GM18502 (cell line): ENCODE data around the gene ERG.

Source experiments
- ATAC-seq: cut with Tn5 transposase; IDR thresholded peaks from one replicate; pipeline ENCODE4 v1.9.1; 2021; ENCODE audit warnings: mild to moderate bottlenecking; ENCODE audit not compliant: unreplicated experiment, poor library complexity

The ERG gene

GRCh38 chr21:38401191-38401926 lies 96.9 kb downstream of the ERG start:
- ATAC-seq = no peak

GRCh38 chr21:38400195-38400919 lies 97.9 kb downstream of the ERG start:
- no peak for ATAC-seq

DNA sequence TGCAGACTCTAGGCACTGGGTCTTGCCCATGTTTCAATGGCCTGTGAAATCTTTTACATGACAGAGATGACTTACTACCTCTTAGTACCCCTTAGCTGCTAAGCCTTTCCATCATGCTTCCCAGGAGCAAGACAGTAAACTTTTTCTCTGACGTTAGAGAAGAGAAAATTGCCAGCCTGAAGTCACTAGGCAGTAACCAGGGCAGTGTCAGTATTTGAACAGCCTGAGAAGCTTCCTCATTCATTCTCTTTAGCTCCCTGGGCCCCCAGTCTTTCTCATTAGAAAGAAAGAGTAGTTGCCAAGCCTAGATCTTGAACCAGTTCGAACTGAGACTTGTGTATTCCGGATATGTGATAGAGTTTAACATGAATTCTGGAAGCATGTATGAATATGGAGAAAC lies 99.2 kb downstream of the ERG start:
- no peak for ATAC-seq

GRCh38 chr21:38396325-38396724 lies 102.0 kb downstream of the ERG start:
- ATAC-seq = no peak

- no peak for ATAC-seq
Measured at GRCh38 chr21:38395581-38395980, 102.7 kb downstream of the ERG start.

GRCh38 chr21:38392661-38393060 lies 105.6 kb downstream of the ERG start:
- ATAC-seq = no peak

DNA sequence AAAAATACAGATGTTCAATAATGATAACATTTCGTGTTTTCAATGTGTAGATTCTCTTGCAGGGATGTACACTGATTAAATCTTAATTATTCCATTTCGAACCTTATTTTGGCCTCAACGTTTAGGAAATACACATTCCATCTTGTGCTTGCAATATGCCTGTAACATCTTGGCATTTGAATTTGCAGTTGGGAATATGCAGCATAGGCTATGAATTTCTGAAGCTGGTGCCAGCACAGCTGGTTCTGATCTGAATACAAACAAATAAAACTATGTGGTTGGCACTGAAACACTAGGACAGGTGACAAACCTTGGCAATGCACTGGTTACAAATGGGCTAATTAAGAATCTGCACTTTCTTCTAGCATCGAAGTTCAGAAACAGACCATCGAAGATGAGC lies 108.4 kb downstream of the ERG start:
- ATAC-seq = no peak

- no peak for ATAC-seq
Measured at GRCh38 chr21:38389354-38389676, 109.0 kb downstream of the ERG start.

GRCh38 chr21:38388647-38389353 lies 109.5 kb downstream of the ERG start:
- no peak for ATAC-seq

DNA sequence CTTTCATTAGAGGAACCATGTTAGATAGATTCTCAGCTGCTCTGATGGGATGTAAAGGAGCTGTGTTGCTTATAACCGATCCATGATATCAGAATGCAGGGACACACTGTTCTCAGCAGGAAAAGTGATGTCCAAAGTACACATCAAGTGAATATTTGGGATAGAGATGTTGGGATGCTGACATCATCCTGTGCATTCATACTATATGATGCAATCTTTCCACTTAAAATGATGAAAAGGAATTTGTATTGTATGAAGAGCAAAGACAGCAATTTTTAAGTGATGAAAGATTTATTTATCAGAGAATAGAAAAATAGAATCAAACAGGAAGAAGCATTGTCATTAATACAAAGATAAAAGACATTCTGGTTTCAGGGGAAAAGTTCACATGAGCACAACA lies 110.1 kb downstream of the ERG start:
- ATAC-seq = no peak

- ATAC-seq = no peak
Measured at GRCh38 chr21:38386967-38387366, 111.3 kb downstream of the ERG start.

- ATAC-seq = no peak
Measured at GRCh38 chr21:38385427-38386175, 112.7 kb downstream of the ERG start.

GRCh38 chr21:38384675-38385426 lies 113.4 kb downstream of the ERG start:
- no peak for ATAC-seq

- no peak for ATAC-seq
Measured at GRCh38 chr21:38384238-38384560, 114.1 kb downstream of the ERG start.

GRCh38 chr21:38383411-38384237 lies 114.7 kb downstream of the ERG start:
- ATAC-seq = no peak

DNA sequence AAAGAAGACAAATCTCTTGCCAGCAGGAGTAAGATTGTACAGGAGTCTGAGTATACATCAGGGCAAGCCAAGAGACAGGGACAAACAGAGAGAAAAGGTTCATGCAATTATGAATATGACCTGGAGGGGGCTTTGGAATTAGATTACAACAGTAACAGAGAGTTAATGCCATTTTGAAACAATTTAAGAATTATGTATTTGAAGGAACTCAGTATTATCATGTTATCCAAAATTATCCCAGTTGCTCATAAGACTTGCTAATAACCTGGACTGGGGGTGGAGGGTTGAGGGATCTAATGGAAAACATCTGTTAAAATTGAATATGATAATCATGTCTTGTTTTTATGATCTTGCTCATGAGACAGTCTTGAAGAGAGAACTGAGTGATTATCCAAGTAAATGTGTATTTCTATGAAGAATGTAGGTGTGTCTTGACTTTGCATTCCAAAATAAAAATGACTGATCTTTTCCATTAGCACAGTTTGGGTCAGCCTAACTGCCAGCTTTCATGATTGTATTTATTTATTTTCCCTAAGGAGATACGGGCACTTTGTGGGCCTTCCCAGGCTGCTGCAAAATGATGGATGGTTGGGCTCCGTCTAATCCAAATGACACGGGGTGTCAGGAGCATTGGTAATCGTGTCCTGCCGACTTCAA lies 117.7 kb downstream of the ERG start:
- ATAC-seq = no peak

DNA sequence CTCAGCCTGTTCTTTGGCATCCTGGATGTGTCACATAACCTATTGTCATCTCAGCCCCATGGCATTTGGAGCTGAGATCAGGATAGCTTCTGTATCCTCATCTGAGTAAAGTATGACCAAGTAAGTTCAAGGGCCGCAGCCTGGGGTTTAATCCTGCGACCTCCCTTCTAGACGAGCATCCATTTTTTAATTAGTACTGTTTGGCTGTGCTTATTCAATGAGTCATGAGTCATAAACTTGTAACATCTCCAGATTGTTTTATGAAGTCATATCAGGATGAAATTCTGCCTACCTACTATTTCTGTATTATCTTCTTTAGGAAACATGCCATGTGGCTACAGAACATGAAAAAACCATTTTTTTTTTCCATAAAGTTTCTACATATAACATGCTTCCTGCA lies 119.1 kb downstream of the ERG start:
- no peak for ATAC-seq

GRCh38 chr21:38377165-38378088 lies 120.8 kb downstream of the ERG start:
- no peak for ATAC-seq
